Activated CD8-positive, alpha-beta memory T cell treated with anti-CD3 and anti-CD28 coated beads, Interleukin-2, amount 10 ng/mL, durations not matched to agents 7 days and 5 days (primary cell): ENCODE measurements around the gene ARHGAP10. TPM values are rescaled to one million over a fixed set of nuclear protein-coding genes. Genes with fewer than 3 reads are reported as not detected.

Source experiments
- ATAC-seq: fragments of 150-1000 bp; cut with Tn5 transposase; one replicate; pipeline ENCODE4 v1.10.0; 2021; ENCODE audit warnings: moderate library complexity
- CTCF ChIA-PET: fragments of 350-600 bp; sonication (Branson Sonifier 250); formaldehyde crosslinking; loops from one replicate; lab custom pipeline; 2021; ENCODE audit warnings: antibody characterized with exemption; lab: Charles Lee
- DNase-seq: peaks from one replicate; pipeline ENCODE4 v3.0.0-alpha.2; 2020
- H3K27ac Mint-ChIP-seq: one replicate; pipeline ENCODE4 v1.8.0; 2021; ENCODE audit warnings: mild to moderate bottlenecking, mixed read lengths
- H3K27me3 Mint-ChIP-seq: one replicate; pipeline ENCODE4 v1.8.0; 2021; ENCODE audit warnings: mixed read lengths
- H3K36me3 Mint-ChIP-seq: one replicate; pipeline ENCODE4 v1.8.0; 2021; ENCODE audit warnings: mild to moderate bottlenecking, mixed read lengths
- H3K4me1 Mint-ChIP-seq: one replicate; pipeline ENCODE4 v1.8.0; 2021; ENCODE audit warnings: mixed read lengths
- H3K4me3 Mint-ChIP-seq: one replicate; pipeline ENCODE4 v1.8.0; 2021; ENCODE audit warnings: mild to moderate bottlenecking, moderate library complexity, mixed read lengths
- H3K9me3 Mint-ChIP-seq: one replicate; pipeline ENCODE4 v1.8.0; 2022; ENCODE audit warnings: low read depth, mixed read lengths
- total RNA-seq, 2 experiments: library from RNA; stranded (reverse); gene quantifications; one replicate each; pipeline ENCODE4 v1.2.3, GENCODE V29; 2021

The ARHGAP10 gene
- total RNA-seq, 2 experiments from 2014 or later = 12.1 to 18.8 TPM

- peaks cover 2% of the 10 kb centered on the region for H3K27me3 Mint-ChIP-seq
- DNase-seq = no peak
- no peaks in the 10 kb centered on the region for H3K9me3 Mint-ChIP-seq
- no peak for ATAC-seq
- peaks cover 63% of the 10 kb centered on the region for H3K4me1 Mint-ChIP-seq
- H3K4me3 Mint-ChIP-seq = no peak overlapping the region
- CTCF ChIA-PET = no interaction called here
- peaks cover 1% of the 10 kb centered on the region for H3K36me3 Mint-ChIP-seq
- H3K27ac Mint-ChIP-seq = no peak overlapping the region
These were observed 4.6 kb downstream of the ARHGAP10 start for GRCh38 chr4:147736458-147736857.

GRCh38 chr4:147737623-147738022, 5.7 kb downstream of the ARHGAP10 start:
- Mint-ChIP-seq H3K4me1 (peaks cover 70% of the 10 kb centered on the region), H3K27ac (no peak overlapping the region), H3K4me3 (no peak overlapping the region), H3K9me3 (no peaks in the 10 kb centered on the region), H3K27me3 (peaks cover 2% of the 10 kb centered on the region), H3K36me3 (peaks cover 1% of the 10 kb centered on the region)
- CTCF ChIA-PET = interaction anchor here (1.2 kb wide), 1 partner anchor 129 kb away, joined by 8 read pairs; no protein-coding TSS in a partner anchor
- DNase-seq (no peak), ATAC-seq (no peak)

DNA sequence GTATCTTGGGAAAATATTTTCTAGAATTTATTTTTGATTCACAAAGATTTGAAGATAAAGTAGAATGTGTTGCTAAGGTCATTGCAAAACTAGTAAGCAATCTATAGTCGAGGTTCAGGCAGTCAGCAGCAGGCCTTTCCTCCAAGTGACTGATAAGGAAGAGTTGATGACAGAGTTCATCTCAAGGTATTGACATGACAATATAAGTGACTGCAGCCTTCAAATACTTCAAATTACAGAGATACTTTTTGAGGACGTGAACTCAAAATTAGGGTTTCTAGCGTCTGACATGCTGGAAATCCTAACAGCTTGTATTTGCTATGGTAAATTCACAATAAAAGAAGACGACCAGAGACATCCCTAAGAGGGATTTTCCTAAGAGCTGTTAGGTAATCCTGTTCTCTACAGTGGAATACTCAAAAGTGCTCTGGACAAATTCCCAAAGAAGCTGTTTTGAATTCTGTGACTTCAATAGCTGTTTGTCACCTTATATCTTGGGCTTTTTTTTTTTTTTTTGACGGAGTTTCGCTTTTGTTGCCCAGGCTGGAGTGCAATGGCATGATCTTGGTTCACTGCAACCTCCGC, 7.4 kb downstream of the ARHGAP10 start:
- no peak overlapping the region for H3K27ac Mint-ChIP-seq
- DNase-seq (no peak), ATAC-seq (no peak)
- H3K4me3 Mint-ChIP-seq = no peak overlapping the region
- H3K27me3 Mint-ChIP-seq = no peaks in the 10 kb centered on the region
- H3K9me3 Mint-ChIP-seq = no peaks in the 10 kb centered on the region
- H3K36me3 Mint-ChIP-seq = peaks cover 1% of the 10 kb centered on the region
- H3K4me1 Mint-ChIP-seq = peaks cover 57% of the 10 kb centered on the region
- CTCF ChIA-PET = interaction anchor here (1.2 to 3.0 kb wide), 2 partner anchors 8 to 127 kb away, joined by 6 to 13 read pairs; partner anchors contain the start of gene ARHGAP10

GRCh38 chr4:147740176-147740575, 8.3 kb downstream of the ARHGAP10 start:
- Mint-ChIP-seq H3K27ac (no peak overlapping the region), H3K36me3 (peaks cover 1% of the 10 kb centered on the region), H3K4me1 (peaks cover 51% of the 10 kb centered on the region), H3K4me3 (no peak overlapping the region), H3K27me3 (no peaks in the 10 kb centered on the region), H3K9me3 (no peaks in the 10 kb centered on the region)
- CTCF ChIA-PET = interaction anchor here (0.7 to 3.0 kb wide), 3 partner anchors 8 to 126 kb away, joined by 3 to 13 read pairs (median 6); partner anchors contain the start of gene ARHGAP10
- peak; percentile 48 for ATAC-seq
- no peak for DNase-seq

DNA sequence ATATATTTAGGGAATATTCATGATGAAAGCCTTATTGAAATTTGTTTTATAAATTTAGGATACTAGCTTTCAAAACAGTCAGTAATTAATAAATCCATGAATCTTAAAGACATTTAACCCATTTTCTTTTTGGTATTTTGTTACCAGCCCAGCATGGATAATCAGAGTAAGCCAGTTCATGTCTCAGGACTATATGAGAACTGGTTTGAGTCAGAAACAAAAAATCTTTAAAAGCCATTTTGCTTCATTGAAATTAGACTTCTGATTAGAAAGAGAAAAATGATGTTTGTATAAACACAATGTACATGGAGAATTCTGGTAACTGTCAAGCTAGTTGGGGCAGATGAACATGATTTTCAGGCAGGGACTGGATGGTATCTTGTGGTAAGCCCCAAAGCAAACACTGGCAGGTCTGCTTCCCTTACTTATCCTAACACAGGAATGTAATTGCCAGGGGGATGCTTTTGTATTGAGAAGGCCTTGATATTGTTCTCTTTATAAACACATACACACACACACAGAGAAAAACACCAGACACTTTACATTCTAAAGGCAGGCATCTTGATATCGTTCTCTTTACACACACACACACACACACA, 9.4 kb downstream of the ARHGAP10 start:
- Mint-ChIP-seq H3K4me3 (no peak overlapping the region), H3K9me3 (no peaks in the 10 kb centered on the region), H3K36me3 (peaks cover 1% of the 10 kb centered on the region), H3K27ac (peak overlapping the region; percentile 55), H3K4me1 (peaks cover 39% of the 10 kb centered on the region), H3K27me3 (no peaks in the 10 kb centered on the region)
- CTCF ChIA-PET = interaction anchor here (2.0 to 3.0 kb wide), 2 partner anchors 10 to 125 kb away, joined by 6 to 13 read pairs; partner anchors contain the start of gene ARHGAP10
- ATAC-seq (no peak), DNase-seq (no peak)

GRCh38 chr4:147747787-147748454, 16.0 kb downstream of the ARHGAP10 start:
- H3K27ac Mint-ChIP-seq = no peak overlapping the region

DNA sequence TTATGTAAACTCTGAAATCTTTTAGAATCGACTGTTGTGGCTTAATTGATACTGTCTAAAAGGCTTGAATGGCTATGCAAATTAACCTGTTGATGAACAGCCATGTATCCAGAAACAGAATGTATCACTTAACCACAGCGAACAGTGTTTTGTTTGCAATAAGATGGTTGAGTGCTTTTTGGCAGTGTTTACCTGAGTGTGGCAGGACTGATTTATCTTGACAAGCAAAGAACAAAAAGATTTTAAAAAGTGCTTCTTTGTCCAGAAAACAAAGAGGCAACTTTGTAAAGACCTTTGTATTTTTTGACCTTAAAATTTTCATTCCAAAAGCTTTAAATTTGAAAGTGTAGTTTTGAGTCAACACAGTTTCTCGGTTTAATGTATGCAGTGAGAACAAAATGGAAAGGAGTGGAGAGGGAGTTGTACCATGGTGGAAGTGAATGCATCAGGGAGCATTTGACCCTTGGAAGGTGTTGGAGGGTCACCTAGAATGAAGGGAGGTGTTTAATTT, 18.0 kb downstream of the ARHGAP10 start:
- CTCF ChIA-PET = interaction anchor here (1.0 kb wide), 1 partner anchor 117 kb away, joined by 3 read pairs; no protein-coding TSS in a partner anchor
- Mint-ChIP-seq H3K27ac (no peak overlapping the region), H3K4me3 (no peak overlapping the region), H3K9me3 (no peaks in the 10 kb centered on the region), H3K36me3 (peaks cover 1% of the 10 kb centered on the region), H3K4me1 (peaks cover 10% of the 10 kb centered on the region), H3K27me3 (no peaks in the 10 kb centered on the region)
- ATAC-seq (no peak), DNase-seq (no peak)

More at GRCh38 chr4:147747787-147748454, 16.0 kb downstream of the ARHGAP10 start:
- H3K9me3 Mint-ChIP-seq = no peaks in the 10 kb centered on the region
- CTCF ChIA-PET = no interaction called here
- no peak overlapping the region for H3K4me3 Mint-ChIP-seq
- no peaks in the 10 kb centered on the region for H3K27me3 Mint-ChIP-seq
- no peak for ATAC-seq
- H3K4me1 Mint-ChIP-seq = peaks cover 10% of the 10 kb centered on the region
- peaks cover 1% of the 10 kb centered on the region for H3K36me3 Mint-ChIP-seq
- no peak for DNase-seq

DNA sequence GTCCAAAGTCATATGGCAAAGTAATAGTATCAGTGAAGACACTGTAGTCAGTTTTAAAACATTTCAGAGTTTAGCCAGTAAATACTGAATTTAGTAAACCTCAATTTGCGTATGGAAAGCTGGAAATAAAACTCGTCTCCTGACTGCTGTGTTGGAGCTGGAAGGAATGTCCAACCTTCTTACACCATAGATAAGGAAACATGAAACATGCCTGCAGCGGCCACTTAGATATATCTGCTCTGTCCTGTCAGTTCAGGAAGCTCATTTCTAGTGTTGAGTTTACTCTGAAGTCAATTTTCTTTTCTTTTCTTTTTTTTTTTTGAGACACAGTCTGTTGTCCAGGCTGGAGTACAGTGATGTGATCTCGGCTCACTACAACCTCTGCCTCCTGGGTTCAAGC, 21.2 kb downstream of the ARHGAP10 start:
- Mint-ChIP-seq H3K9me3 (no peaks in the 10 kb centered on the region), H3K36me3 (peaks cover 7% of the 10 kb centered on the region), H3K27me3 (no peaks in the 10 kb centered on the region), H3K27ac (no peak overlapping the region), H3K4me3 (no peak overlapping the region), H3K4me1 (peaks cover 24% of the 10 kb centered on the region)
- CTCF ChIA-PET = interaction anchor here (1.4 to 1.5 kb wide), 2 partner anchors 9 to 114 kb away, joined by 3 to 6 read pairs; no protein-coding TSS in a partner anchor
- ATAC-seq (no peak), DNase-seq (no peak)

GRCh38 chr4:147754037-147754445, 22.2 kb downstream of the ARHGAP10 start:
- no peak for DNase-seq
- H3K36me3 Mint-ChIP-seq = peaks cover 5% of the 10 kb centered on the region
- H3K4me1 Mint-ChIP-seq = peaks cover 22% of the 10 kb centered on the region
- CTCF ChIA-PET = interaction anchor here (1.1 kb wide), 1 partner anchor 10 kb away, joined by 5 read pairs; no protein-coding TSS in a partner anchor
- H3K9me3 Mint-ChIP-seq = no peaks in the 10 kb centered on the region
- no peak overlapping the region for H3K4me3 Mint-ChIP-seq
- no peak for ATAC-seq
- H3K27me3 Mint-ChIP-seq = no peaks in the 10 kb centered on the region
- no peak overlapping the region for H3K27ac Mint-ChIP-seq

DNA sequence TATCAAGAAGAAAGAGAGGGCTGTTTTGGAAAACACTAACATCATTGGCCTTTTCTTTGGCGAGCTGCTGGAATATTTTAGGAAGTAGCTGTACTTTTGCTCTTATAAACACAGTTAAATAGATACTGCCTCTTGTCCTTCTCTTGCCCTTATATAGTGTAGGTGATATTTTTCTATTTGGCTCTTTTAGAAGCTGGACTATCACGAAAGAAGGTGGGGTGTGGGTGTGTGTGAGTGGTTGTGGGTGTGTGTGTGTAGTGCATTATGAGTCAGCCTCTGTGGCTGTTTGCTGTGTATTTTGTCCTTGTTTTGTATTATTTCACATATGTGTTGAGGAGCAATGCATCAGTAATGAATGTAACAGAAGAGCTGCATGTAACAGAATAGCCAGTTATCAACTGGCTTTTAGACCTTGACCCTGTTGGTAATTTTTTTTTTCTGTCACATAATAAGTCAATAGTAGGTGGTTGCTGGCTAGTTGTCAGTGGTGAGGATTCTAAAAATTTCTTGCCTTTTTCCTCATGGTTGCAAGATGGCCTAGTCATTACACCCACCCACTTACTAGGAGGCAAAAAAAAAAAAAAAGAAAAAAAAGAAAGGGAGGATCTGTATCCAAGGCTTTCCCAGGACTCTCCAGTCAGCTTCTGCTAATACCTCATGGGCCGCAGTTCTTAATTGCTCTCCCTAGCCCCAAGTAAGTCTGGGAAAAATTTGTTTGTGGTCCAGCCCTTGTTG, 23.8 kb downstream of the ARHGAP10 start:
- ATAC-seq = peak; percentile 42
- Mint-ChIP-seq H3K9me3 (no peaks in the 10 kb centered on the region), H3K27ac (no peak overlapping the region), H3K4me3 (no peak overlapping the region), H3K4me1 (peaks cover 19% of the 10 kb centered on the region), H3K27me3 (no peaks in the 10 kb centered on the region), H3K36me3 (peaks cover 5% of the 10 kb centered on the region)
- CTCF ChIA-PET = interaction anchor here (0.7 to 1.1 kb wide), 3 partner anchors 15 to 1040 kb away, joined by 3 read pairs; no protein-coding TSS in a partner anchor
- DNase-seq = no peak

DNA sequence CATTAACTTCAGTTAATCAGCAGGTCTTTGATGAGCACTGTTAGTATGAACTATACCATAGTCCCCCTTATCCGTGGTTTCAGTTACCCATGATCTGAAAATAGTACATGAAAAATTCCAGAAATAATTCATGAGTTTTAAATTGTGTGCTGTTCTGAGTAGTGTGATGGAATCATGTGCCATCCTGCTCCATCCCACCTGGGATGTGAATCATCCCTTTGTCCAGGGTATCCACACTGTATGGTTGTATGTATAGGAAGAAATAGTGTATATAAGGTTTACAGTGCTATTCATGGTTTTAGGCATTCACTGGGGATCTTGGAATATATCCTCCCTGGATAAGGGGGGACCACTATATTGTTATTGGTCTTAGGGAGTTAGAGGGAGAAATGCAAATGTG, 24.5 kb downstream of the ARHGAP10 start:
- Mint-ChIP-seq H3K27me3 (no peaks in the 10 kb centered on the region), H3K4me3 (no peak overlapping the region), H3K27ac (no peak overlapping the region), H3K36me3 (peaks cover 5% of the 10 kb centered on the region), H3K4me1 (peaks cover 23% of the 10 kb centered on the region), H3K9me3 (no peaks in the 10 kb centered on the region)
- ATAC-seq = no peak
- CTCF ChIA-PET = interaction anchor here (0.7 to 1.1 kb wide), 3 partner anchors 14 to 1039 kb away, joined by 3 read pairs; no protein-coding TSS in a partner anchor
- no peak for DNase-seq

DNA sequence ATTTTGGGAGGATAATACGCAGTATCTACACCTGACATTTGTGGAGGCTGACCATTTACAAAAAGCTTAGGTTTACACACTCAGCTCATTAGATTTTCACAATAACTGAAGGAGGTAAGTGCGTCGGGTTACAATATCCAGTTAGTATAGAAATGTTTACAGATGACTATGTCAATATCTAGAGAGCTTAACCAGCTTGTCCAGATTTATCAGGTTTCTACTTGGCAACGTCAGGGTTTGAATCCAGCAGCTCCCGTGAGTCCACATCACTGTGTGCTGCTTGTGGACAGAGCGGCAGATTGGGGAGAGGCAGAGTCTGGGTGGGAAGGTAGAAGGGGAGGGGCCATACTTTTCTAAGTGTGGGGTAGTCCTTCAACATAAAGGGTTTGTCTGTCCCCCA, 28.3 kb downstream of the ARHGAP10 start:
- Mint-ChIP-seq H3K27ac (no peak overlapping the region), H3K4me1 (peaks cover 26% of the 10 kb centered on the region), H3K27me3 (no peaks in the 10 kb centered on the region), H3K4me3 (no peak overlapping the region), H3K36me3 (peaks cover 5% of the 10 kb centered on the region), H3K9me3 (no peaks in the 10 kb centered on the region)
- ATAC-seq = no peak
- no peak for DNase-seq
- CTCF ChIA-PET = interaction anchor here (0.9 kb wide), 1 partner anchor 28 kb away, joined by 3 read pairs; the partner anchor contains the start of gene ARHGAP10
